Measurements from ENCODE around the gene LAMA2.
"Not testable (repeated sequence)": the region's sequence is repeated elsewhere in the genome, so short reads cannot be mapped to it uniquely, and the experiment has no call there.

The LAMA2 gene

GRCh38 chr6:129014302-129014701 lies 131.4 kb downstream of the LAMA2 start:
- no peak for DNase-seq

GRCh38 chr6:129015721-129016120 lies 132.8 kb downstream of the LAMA2 start:
- no peak for DNase-seq

GRCh38 chr6:129016844-129017243 lies 133.9 kb downstream of the LAMA2 start:
- DNase-seq = no peak

- DNase-seq = no peak
Measured at GRCh38 chr6:129022011-129022553, 139.1 kb downstream of the LAMA2 start.

GRCh38 chr6:129026601-129027000 lies 143.7 kb downstream of the LAMA2 start:
- no peak for DNase-seq

- DNase-seq = no peak
Measured at GRCh38 chr6:129029778-129030177, 146.8 kb downstream of the LAMA2 start.

- no peak for DNase-seq
Measured at GRCh38 chr6:129030215-129030614, 147.3 kb downstream of the LAMA2 start.

GRCh38 chr6:129031051-129031599 lies 148.2 kb downstream of the LAMA2 start:
- DNase-seq = no peak

DNA sequence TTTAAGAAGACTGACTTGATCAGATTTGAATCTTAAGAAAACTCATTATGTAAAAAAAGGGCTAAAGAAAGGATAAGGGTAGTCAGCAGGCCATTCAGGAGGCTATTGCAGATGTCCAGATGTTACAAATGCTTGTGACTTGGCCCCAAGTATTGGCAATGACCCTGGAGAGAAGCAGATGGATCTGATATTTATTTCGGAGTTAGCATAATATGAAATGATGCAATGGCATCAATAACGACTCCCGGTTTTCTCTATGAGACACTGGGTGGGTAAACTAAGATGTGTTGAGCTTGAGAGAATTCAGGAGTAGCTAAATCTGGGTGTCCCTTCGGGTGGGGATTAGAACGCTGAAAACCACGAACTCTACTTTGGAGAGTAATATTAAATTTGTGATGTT lies 149.7 kb downstream of the LAMA2 start:
- DNase-seq = no peak

DNA sequence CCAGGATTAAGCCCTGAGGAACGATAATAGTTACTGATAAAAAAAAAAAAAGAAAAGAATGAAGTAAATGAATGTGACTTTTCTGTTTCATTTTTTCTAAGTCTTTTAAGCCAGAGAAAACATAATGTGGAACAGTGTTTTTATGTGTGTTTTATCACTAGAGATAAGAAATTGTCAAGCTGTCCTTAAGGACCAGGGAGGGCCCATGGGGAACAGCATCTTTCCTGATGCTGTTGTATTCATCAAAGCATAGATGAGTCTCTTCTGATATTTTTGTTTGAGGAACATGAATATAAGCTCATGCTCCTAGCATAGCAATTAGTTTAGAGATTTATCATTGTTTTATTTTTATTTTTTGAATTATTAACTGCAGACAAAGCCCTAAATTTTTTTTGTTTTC lies 150.2 kb downstream of the LAMA2 start:
- DNase-seq = no peak

DNA sequence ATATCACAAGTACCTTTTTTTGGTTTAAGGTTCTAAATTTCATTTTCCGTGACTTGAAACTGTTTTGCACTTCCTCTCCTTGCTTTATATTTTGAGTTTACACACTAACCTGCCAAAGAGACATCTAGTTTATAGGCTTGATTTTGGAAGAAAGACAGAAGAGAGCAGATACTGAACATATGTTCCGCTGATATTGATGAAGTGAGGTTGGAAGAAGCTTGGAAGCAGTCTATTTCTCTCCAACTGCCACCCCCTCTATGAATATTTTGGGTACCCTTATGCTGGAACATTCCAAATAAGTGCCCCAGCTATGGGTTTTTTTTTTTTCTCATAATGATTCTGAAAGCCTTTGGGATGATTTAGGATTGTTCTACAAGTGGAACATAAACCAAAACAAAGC lies 150.6 kb downstream of the LAMA2 start:
- DNase-seq = no peak

DNA sequence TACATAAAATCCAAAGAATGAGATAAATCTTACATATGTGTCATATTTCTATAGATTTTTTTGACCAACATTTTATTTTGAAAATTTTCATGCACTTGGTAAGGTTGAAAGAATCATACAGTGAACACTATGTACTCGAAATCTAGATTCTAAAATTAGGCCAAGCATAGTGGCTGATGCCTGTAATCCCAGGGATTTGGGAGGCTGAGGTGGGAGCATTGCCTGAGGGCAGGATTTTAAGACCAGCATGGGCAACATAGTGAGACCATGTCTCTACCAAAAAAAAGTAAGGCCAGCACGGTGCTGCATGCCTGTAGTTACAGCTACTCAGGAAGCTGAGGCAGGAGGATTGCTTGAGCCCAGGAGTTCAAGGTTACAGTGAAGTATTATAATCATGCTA lies 158.6 kb downstream of the LAMA2 start:
- no peak for DNase-seq

DNA sequence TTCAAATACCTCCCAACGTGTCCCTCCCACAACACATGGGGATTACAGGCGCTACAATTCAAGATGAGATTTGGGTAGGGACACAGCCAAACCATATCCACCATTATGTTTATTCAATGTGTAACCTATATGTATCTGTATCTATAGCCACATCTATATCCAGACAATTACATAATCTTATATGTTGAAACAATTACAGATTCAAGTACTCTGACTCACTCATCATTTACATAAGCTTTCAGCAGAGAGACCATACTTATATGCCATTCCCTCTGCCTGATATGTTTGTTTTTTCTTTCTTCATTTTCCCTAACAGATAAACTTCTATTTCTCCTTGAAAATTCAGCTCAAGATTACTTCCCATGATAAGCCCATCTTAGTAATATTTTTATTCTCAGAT lies 163.6 kb downstream of the LAMA2 start:
- no peak for DNase-seq

- DNase-seq = no peak
Measured at GRCh38 chr6:129047834-129048233, 164.9 kb downstream of the LAMA2 start.

GRCh38 chr6:129050086-129050485 lies 167.1 kb downstream of the LAMA2 start:
- DNase-seq = no peak

- DNase-seq = not testable (repeated sequence)
Measured at GRCh38 chr6:129053143-129053542, 170.2 kb downstream of the LAMA2 start.

DNA sequence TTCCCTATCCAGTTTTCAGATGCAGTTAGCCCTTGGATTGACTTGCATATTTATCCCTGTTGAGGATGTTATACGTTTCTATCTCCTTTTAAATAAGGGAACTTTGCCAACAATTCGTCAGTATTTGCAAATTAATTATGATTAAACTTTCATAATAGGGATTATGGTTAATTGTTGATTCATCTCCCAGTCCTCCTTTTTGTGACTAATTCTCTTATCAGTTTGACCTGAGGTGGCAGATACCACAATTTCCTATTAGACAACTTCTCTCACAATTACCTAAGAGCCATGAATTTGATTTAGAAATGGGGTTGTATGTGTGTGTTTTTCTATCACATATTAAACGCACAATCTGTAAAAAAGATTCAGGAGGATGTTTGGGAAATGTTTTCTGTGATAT lies 172.9 kb downstream of the LAMA2 start:
- DNase-seq = no peak

GRCh38 chr6:129059650-129060049 lies 176.7 kb downstream of the LAMA2 start:
- DNase-seq = no peak

GRCh38 chr6:129069006-129069405 lies 186.1 kb downstream of the LAMA2 start:
- no peak for DNase-seq

GRCh38 chr6:129073051-129073450 lies 190.1 kb downstream of the LAMA2 start:
- DNase-seq = no peak

- no peak for DNase-seq
Measured at GRCh38 chr6:129073691-129074395, 190.9 kb downstream of the LAMA2 start.

- no peak for DNase-seq
Measured at GRCh38 chr6:129084406-129084805, 201.5 kb downstream of the LAMA2 start.

- not testable (repeated sequence) for DNase-seq
Measured at GRCh38 chr6:129088481-129088880, 205.5 kb downstream of the LAMA2 start.

DNA sequence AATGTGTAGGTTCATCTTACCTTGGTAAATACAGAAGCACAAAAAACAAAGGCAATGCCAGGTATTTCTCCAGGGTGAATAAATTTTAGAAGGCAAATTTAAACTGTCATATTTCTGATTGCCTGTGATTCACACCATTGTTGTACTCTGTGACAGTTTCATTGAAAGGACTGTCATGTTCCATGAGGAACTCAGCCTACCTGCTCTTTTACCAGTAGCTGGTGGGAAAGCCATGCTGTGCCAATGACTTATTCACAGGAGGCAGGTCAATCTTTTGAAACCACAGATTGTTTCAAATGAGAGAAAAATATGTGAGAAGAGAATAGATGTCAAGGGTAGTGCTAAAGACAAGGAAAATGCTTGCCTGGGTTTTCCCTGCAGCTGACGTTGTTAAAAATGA lies 206.4 kb downstream of the LAMA2 start:
- DNase-seq = no peak

GRCh38 chr6:129094147-129094546 lies 211.2 kb downstream of the LAMA2 start:
- no peak for DNase-seq

Measured in stimulated activated naive CD4-positive, alpha-beta T cell treated with Interleukin-2 at 50 U/mL for 16 hours (primary cell).